ENCODE measurements around the gene PIGM. TPM values are rescaled to one million over a fixed set of nuclear protein-coding genes. Genes with fewer than 3 reads are reported as not detected.

Gene PIGM
- total RNA-seq, 1 experiment from 2014 or later: 4.6 TPM

DNA sequence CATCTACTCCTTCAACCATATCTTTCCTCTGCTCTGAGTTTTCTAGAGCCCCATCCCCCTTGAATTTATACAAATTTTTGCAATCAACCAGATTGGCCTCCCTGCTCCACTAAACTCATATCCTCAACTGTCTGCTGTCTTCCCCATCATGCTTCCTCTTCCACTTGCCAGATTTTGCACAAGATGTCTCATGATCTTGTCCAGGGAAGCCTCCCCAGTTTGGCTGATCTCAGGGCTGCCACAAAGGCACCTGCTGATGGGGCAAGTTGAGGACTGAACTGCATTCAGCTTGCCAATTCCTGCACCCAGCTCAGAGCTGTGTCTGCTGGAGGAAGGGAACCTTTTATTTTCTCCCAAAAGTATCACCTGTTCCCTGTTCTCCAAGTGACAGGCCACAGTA is 45.7 kb upstream of the PIGM start:
- H3K27me3 ChIP-seq (replicated peaks; ENCODE audit: insufficient read depth, low read depth, low read length, poor library complexity): peaks cover 39% of the 10 kb centered on the region

DNA sequence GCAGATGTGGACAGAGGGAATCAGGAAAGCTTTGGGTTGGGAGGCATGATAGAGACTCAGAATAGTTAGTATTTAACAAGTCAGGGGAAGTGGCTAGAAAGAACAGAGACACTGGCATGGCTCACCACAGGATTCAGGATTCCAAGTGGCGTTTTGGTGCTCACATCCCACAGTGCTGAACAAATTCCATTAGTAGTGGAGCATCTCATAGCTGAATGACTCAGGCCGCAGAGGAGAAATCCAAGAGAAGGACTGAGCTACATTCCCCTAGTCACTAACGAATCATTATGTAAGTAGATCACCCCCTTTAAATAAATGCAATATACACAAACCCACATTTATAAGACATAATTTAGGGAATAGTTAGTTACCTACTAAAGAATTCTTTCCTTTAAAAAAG is 44.5 kb upstream of the PIGM start:
- H3K9me3 ChIP-seq (ENCODE audit: low read depth, low read length, poor library complexity, severe bottlenecking): no peaks in the 10 kb centered on the region
- POLR2A ChIA-PET (ENCODE audit: low non-redundant PET): no interaction called here
- TF ChIP-seq EZH2 (IDR thresholded peaks at IDR 0.05; ENCODE audit: borderline replicate concordance, low read depth, low read length, poor library complexity, severe bottlenecking): no peak
- TF ChIP-seq, protein P1, sequence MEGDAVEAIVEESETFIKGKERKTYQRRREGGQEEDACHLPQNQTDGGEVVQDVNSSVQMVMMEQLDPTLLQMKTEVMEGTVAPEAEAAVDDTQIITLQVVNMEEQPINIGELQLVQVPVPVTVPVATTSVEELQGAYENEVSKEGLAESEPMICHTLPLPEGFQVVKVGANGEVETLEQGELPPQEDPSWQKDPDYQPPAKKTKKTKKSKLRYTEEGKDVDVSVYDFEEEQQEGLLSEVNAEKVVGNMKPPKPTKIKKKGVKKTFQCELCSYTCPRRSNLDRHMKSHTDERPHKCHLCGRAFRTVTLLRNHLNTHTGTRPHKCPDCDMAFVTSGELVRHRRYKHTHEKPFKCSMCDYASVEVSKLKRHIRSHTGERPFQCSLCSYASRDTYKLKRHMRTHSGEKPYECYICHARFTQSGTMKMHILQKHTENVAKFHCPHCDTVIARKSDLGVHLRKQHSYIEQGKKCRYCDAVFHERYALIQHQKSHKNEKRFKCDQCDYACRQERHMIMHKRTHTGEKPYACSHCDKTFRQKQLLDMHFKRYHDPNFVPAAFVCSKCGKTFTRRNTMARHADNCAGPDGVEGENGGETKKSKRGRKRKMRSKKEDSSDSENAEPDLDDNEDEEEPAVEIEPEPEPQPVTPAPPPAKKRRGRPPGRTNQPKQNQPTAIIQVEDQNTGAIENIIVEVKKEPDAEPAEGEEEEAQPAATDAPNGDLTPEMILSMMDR (conservative IDR thresholded peaks at IDR 0.05; ENCODE audit: low read depth, low read length): no peak
- CTCF ChIA-PET: interaction anchor here (0.8 to 1.3 kb wide), 3 partner anchors 18 to 176 kb away, joined by 3 to 5 read pairs (median 3); no protein-coding TSS in a partner anchor
- DNase-seq (ENCODE audit: low spot score): peak; percentile 75
- peaks cover 35% of the 10 kb centered on the region for H3K27me3 ChIP-seq (replicated peaks; ENCODE audit: insufficient read depth, low read depth, low read length, poor library complexity)
- H3K4me1 ChIP-seq (ENCODE audit: insufficient read depth, low read length, poor library complexity, severe bottlenecking): no peaks in the 10 kb centered on the region
- H3K36me3 ChIP-seq (ENCODE audit: insufficient read depth, low read length, poor library complexity, severe bottlenecking): no peaks in the 10 kb centered on the region
- no TSS peak for BruUV-seq (replicated peaks)
- intact Hi-C loops (cut with micrococcal nuclease; ENCODE audit: unreplicated experiment): loop anchor here (5.0 kb wide), 1 partner anchor 139 kb away; no protein-coding TSS in a partner anchor
- H3K4me3 ChIP-seq (ENCODE audit: low read depth, low read length, poor library complexity, severe bottlenecking): no peak overlapping the region
- no peak overlapping the region for H3K27ac ChIP-seq (ENCODE audit: low read depth, low read length, poor library complexity, severe bottlenecking)

More for the DNA sequence above, 45.7 kb upstream of the PIGM start:
- TF ChIP-seq EZH2 (IDR thresholded peaks at IDR 0.05; ENCODE audit: borderline replicate concordance, low read depth, low read length, poor library complexity, severe bottlenecking): no peak
- TF ChIP-seq, protein P1 (conservative IDR thresholded peaks at IDR 0.05; ENCODE audit: low read depth, low read length): no peak
- no peak overlapping the region for H3K4me3 ChIP-seq (ENCODE audit: low read depth, low read length, poor library complexity, severe bottlenecking)
- BruUV-seq (replicated peaks): no TSS peak
- H3K27ac ChIP-seq (ENCODE audit: low read depth, low read length, poor library complexity, severe bottlenecking): no peak overlapping the region
- H3K36me3 ChIP-seq (ENCODE audit: insufficient read depth, low read length, poor library complexity, severe bottlenecking): no peaks in the 10 kb centered on the region
- ChIA-PET CTCF (interaction anchor here (1.1 to 2.5 kb wide), 3 partner anchors 20 to 70 kb away, joined by 3 to 17 read pairs (median 4); no protein-coding TSS in a partner anchor), POLR2A (ENCODE audit: low non-redundant PET) (no interaction called here)
- H3K4me1 ChIP-seq (ENCODE audit: insufficient read depth, low read length, poor library complexity, severe bottlenecking): no peaks in the 10 kb centered on the region
- no peaks in the 10 kb centered on the region for H3K9me3 ChIP-seq (ENCODE audit: low read depth, low read length, poor library complexity, severe bottlenecking)
- no peak for DNase-seq (ENCODE audit: low spot score)
- intact Hi-C loops (cut with micrococcal nuclease; ENCODE audit: unreplicated experiment): loop anchor here (5.0 kb wide), 1 partner anchor 140 kb away; no protein-coding TSS in a partner anchor

DNA sequence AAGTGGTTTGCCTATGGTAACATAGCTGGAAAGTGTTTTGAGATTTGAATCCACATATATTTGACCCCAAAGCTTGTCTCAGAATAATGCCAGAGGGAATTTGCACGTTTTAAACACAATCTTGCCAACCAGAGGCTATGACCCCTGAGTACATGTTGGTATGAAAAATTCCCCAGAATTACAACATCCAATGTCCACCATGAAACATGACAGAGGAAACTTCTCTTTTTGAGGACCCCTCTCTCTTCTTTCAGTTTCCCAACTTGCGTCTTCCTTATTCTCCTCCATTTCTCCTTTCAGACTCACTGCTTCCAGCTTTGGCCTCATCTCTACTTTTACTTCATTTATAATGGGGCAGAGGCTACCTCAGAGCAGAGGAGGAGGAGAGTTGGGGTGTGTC is 44.0 kb upstream of the PIGM start:
- Histone ChIP-seq H3K27ac (ENCODE audit: low read depth, low read length, poor library complexity, severe bottlenecking) (no peak overlapping the region), H3K36me3 (ENCODE audit: insufficient read depth, low read length, poor library complexity, severe bottlenecking) (no peaks in the 10 kb centered on the region), H3K4me1 (ENCODE audit: insufficient read depth, low read length, poor library complexity, severe bottlenecking) (no peaks in the 10 kb centered on the region), H3K9me3 (ENCODE audit: low read depth, low read length, poor library complexity, severe bottlenecking) (no peaks in the 10 kb centered on the region), H3K4me3 (ENCODE audit: low read depth, low read length, poor library complexity, severe bottlenecking) (no peak overlapping the region), H3K27me3 (replicated peaks; ENCODE audit: insufficient read depth, low read depth, low read length, poor library complexity) (peaks cover 33% of the 10 kb centered on the region)
- ChIA-PET POLR2A (ENCODE audit: low non-redundant PET) (interaction anchor here (0.6 kb wide), 1 partner anchor 301 kb away, joined by 3 read pairs; no protein-coding TSS in a partner anchor), CTCF (interaction anchor here (0.8 to 1.3 kb wide), 2 partner anchors 18 to 176 kb away, joined by 3 to 5 read pairs; no protein-coding TSS in a partner anchor)
- no peak for TF ChIP-seq EZH2 (IDR thresholded peaks at IDR 0.05; ENCODE audit: borderline replicate concordance, low read depth, low read length, poor library complexity, severe bottlenecking)
- TF ChIP-seq, protein P1 (conservative IDR thresholded peaks at IDR 0.05; ENCODE audit: low read depth, low read length): no peak
- no peak for DNase-seq (ENCODE audit: low spot score)
- BruUV-seq (replicated peaks): no TSS peak
- intact Hi-C loops (cut with micrococcal nuclease; ENCODE audit: unreplicated experiment): loop anchor here (5.0 kb wide), 1 partner anchor 139 kb away; no protein-coding TSS in a partner anchor

Data from A673 (cell line).